Tibial nerve (tissue), 4 donors: ENCODE measurements around the gene COX20. TPM values are rescaled to one million over a fixed set of nuclear protein-coding genes. Genes with fewer than 3 reads are reported as not detected.

Experiments
- DNase-seq, 2 donors: peaks; one replicate each; pipeline ENCODE4 v3.0.0-alpha.2; 2019; ENCODE audit warnings: low spot score in 2 of 2
- H3K27ac ChIP-seq, 4 donors: fragments of 200-600 bp; sonication (generic) in 3 of 4; one replicate each; pipeline ENCODE4 v1.5.1; 2017 to 2019; ENCODE audit warnings: mild to moderate bottlenecking in 1 of 4
- H3K27me3 ChIP-seq, 2 donors: fragments of 200-600 bp; sonication (generic) in 1 of 2; one replicate each; pipeline versions ENCODE4 v1.5.1 to v1.6.0; 2017 to 2019
- H3K36me3 ChIP-seq, 3 donors: fragments of 200-600 bp; sonication (generic); one replicate each; pipeline ENCODE4 v1.5.1; 2018 to 2019
- H3K4me1 ChIP-seq, 4 donors: fragments of 200-600 bp; sonication (generic) in 3 of 4; one replicate each; pipeline ENCODE4 v1.5.1; 2017 to 2019
- H3K4me3 ChIP-seq, 4 donors: fragments of 200-600 bp; sonication (generic) in 3 of 4; one replicate each; pipeline ENCODE4 v1.5.1; 2017 to 2019; ENCODE audit warnings: mild to moderate bottlenecking in 1 of 4, moderate library complexity in 1 of 4
- H3K9me3 ChIP-seq, 4 donors: fragments of 200-600 bp; sonication (generic) in 3 of 4; one replicate each; pipeline ENCODE4 v1.5.1; 2017 to 2019
- CTCF ChIP-seq, 5 experiments: fragments of 200-600 bp in 3 of 5; fragments of 450-650 bp in 2 of 5; sonication (generic) in 3 of 5; IDR thresholded peaks; one replicate each; pipeline ENCODE4 v1.5.1; 2016 to 2019; ENCODE audit warnings: antibody characterized with exemption in 5 of 5, mild to moderate bottlenecking in 3 of 5, moderate library complexity in 2 of 5
- EP300 ChIP-seq, 2 donors: sonication (generic); formaldehyde crosslinking; IDR thresholded peaks; one replicate each; pipeline ENCODE4 v1.6.1; 2017; ENCODE audit warnings: antibody characterized with exemption in 2 of 2, mild to moderate bottlenecking in 1 of 2
- POLR2A ChIP-seq, 2 donors: fragments of 450-650 bp; IDR thresholded peaks; one replicate each; pipeline ENCODE4 v1.6.1; 2017; ENCODE audit warnings: antibody characterized with exemption in 2 of 2, mild to moderate bottlenecking in 2 of 2, moderate library complexity in 2 of 2
- WGBS, 2 donors: methylation state at CpG; one replicate each; pipeline ENCODE4 v1.1.5; 2018; 5-methylcytosine and 5-hydroxymethylcytosine counted together
- total RNA-seq, 4 donors: library from RNA; depleted of rRNA; stranded (reverse); fragments of >200 nt; gene quantifications; one replicate each; pipeline ENCODE4 v1.1.0, GENCODE V29; 2016

COX20 gene
- total RNA-seq, 4 donors from 2014 or later = 20.2 to 44.4 (median 39.5) TPM

DNA sequence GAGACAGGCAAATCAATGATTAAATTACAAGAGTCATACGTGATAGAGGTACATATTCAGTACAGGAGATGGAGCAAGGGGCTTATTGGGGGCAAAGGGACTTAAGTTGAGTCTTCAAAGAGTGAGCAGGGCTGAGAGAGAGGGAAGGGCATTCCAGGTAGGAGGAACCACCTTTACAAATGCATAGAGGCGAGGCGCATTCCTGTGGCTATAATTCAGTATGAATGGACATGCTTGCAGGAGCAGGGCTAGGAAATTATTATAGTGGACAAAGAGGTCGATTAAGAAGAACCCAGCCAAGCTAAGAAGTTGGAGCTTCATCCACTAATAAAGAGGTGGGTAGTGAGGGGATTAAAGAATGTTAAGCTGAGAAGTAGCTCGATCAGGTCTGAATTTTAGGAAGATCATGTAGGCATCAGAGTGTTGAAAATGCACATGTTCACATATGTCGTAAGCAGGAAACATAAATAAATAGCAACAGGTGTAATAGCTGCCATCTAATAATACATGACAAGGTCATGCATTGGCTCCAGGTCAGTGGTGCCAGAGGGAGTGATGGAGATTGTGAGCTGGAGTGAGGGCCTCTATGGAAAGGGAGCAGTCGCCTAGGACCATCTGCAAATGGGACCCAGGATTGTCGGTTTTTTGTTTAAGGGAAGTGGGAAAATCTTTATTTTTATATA lies 40.9 kb downstream of the COX20 start:
- Histone ChIP-seq H3K27ac (no peak overlapping the region), H3K27me3 (no peaks in the 10 kb centered on the region), H3K36me3 (no peaks in the 10 kb centered on the region), H3K9me3 (no peaks in the 10 kb centered on the region), H3K4me3 (no peak overlapping the region), H3K4me1 (no peaks in the 10 kb centered on the region)
- 88 to 93% methylated on average over 8 of the region's 8 CpGs for WGBS, 2 donors
- TF ChIP-seq POLR2A (IDR thresholded peaks at IDR 0.05) (no peak), CTCF (IDR thresholded peaks at IDR 0.05) (no peak), EP300 (IDR thresholded peaks at IDR 0.05) (no peak)
- DNase-seq = no peak

- H3K36me3 ChIP-seq = no peaks in the 10 kb centered on the region
- no peaks in the 10 kb centered on the region for H3K9me3 ChIP-seq
- H3K4me3 ChIP-seq = no peak overlapping the region
- TF ChIP-seq CTCF (IDR thresholded peaks at IDR 0.05) (no peak), EP300 (IDR thresholded peaks at IDR 0.05) (no peak), POLR2A (IDR thresholded peaks at IDR 0.05) (no peak)
- no peak for DNase-seq
- H3K27ac ChIP-seq = no peak overlapping the region
- 93 to 94% methylated on average over 5 of the region's 5 CpGs for WGBS, 2 donors
- no peaks in the 10 kb centered on the region for H3K27me3 ChIP-seq
- H3K4me1 ChIP-seq = no peaks in the 10 kb centered on the region
These were observed 43.2 kb downstream of the COX20 start for GRCh38 chr1:244878681-244879080.

DNA sequence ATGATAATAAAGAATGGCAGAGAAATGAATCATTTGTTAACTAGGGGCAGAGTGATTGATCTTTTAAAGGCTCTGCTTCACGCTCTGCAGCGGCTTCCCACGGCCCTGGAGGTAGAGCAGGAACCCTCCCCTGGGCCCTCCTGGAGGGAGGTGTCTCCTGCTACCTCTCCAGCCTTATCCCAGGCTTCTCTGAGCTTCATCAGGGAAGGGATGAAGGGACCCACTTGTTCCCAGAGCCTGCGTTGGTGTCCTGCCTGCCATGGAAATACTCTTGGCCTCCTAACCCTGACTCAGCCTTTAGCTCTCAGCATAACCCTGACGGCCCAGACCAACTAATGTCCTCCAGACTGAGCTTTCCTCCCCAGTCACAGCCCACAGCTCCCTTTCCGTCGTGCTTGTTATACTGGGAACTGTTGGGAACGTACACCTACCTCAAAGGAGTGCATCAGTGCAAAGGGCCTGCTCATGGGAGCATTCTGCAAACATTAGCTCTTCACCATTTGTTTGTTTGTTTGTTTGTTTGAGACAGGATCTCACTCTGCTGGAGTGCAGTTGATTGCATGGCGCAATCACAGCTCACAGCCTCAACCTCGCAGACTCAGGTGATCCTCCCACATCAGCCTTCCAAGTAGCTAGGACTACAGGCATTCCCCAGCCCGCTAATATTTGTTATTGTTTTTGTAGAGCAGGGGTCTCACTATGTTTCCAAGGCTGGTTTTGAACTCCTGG lies 46.3 kb downstream of the COX20 start:
- no peak for TF ChIP-seq EP300 (IDR thresholded peaks at IDR 0.05)
- no peak for TF ChIP-seq POLR2A (IDR thresholded peaks at IDR 0.05)
- TF ChIP-seq CTCF (IDR thresholded peaks at IDR 0.05) = no peak
- no peak for DNase-seq
- no peaks in the 10 kb centered on the region for H3K4me1 ChIP-seq
- no peaks in the 10 kb centered on the region for H3K36me3 ChIP-seq
- no peak overlapping the region for H3K4me3 ChIP-seq
- 70 to 71% methylated on average over 11 of the region's 11 CpGs for WGBS, 2 donors
- no peak overlapping the region for H3K27ac ChIP-seq
- H3K9me3 ChIP-seq = no peaks in the 10 kb centered on the region
- H3K27me3 ChIP-seq = no peaks in the 10 kb centered on the region

- DNase-seq = no peak
- H3K27me3 ChIP-seq = no peaks in the 10 kb centered on the region
- H3K9me3 ChIP-seq = no peaks in the 10 kb centered on the region
- no peaks in the 10 kb centered on the region for H3K4me1 ChIP-seq
- H3K4me3 ChIP-seq = no peak overlapping the region
- H3K27ac ChIP-seq = no peak overlapping the region
- 91 to 95% methylated on average over 4 of the region's 4 CpGs for WGBS, 2 donors
- TF ChIP-seq EP300 (IDR thresholded peaks at IDR 0.05) = no peak
- no peak for TF ChIP-seq POLR2A (IDR thresholded peaks at IDR 0.05)
- no peak for TF ChIP-seq CTCF (IDR thresholded peaks at IDR 0.05)
- no peaks in the 10 kb centered on the region for H3K36me3 ChIP-seq
These were observed 51.8 kb downstream of the COX20 start for GRCh38 chr1:244887281-244887680.

DNA sequence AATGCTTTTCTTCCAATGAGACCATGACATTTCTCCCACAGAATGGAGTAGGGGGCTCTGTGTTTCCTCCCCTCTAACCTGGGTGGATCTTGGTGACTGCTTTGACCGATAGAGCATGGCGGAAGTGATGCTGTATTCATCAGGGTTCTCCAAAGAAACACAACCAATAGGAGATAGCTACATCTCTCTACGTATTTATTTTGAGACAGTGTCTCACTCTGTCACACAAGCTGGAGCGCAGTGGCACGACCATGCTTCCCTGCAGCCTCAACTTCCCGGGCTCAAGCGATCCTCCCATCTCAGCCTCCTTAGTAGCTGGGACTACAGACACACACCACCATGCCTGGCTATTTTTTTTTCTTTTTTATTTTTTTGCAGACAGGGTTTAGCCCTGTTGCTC lies 58.4 kb downstream of the COX20 start:
- no peak overlapping the region for H3K27ac ChIP-seq
- no peaks in the 10 kb centered on the region for H3K4me1 ChIP-seq
- no peaks in the 10 kb centered on the region for H3K27me3 ChIP-seq
- H3K36me3 ChIP-seq = no peaks in the 10 kb centered on the region
- H3K9me3 ChIP-seq = no peaks in the 10 kb centered on the region
- no peak overlapping the region for H3K4me3 ChIP-seq
- TF ChIP-seq CTCF (IDR thresholded peaks at IDR 0.05) (no peak), POLR2A (IDR thresholded peaks at IDR 0.05) (no peak), EP300 (IDR thresholded peaks at IDR 0.05) (no peak)
- WGBS, 2 donors = 91 to 94% methylated on average over 7 of the region's 7 CpGs
- DNase-seq = no peak
